OCI-LY1 (cell line): ENCODE results near the gene AOAH.

Experiments used
- EZH2 ChIP-seq: fragments of 200-600 bp; sonication (generic), shearing (Covaris generic); IDR thresholded peaks from 2 replicates; pipeline ENCODE4 v1.8.0; 2017; ENCODE audit warnings: borderline replicate concordance, mixed run types, mild to moderate bottlenecking, antibody characterized with exemption, low read length, moderate library complexity, mixed read lengths
- TF ChIP-seq, protein P1 (sequence below): fragments of 200-600 bp; sonication (generic), shearing (Covaris generic); IDR thresholded peaks from 2 replicates; pipeline ENCODE4 v1.5.1; 2017; ENCODE audit warnings: mild to moderate bottlenecking, antibody characterized with exemption, low read length, moderate library complexity, mixed read lengths

DNA sequence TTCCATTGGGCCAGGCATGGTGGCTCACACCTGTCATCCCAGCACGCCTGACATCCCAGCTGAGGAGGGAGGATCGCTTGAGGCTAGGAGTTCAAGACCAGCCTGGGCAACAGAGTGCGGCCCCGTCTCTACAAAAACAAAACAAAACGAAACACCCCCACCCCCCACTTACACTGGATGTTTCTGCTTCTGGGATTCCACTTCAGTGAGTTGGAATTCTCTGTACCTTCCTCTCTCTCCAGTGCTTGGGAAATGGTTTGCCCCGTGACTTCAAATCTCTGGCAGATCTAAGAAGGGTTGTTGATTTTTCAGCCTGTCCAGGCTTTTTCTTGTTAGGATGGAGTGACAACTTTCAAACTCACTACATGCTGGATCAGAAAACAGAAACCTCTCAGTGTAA, 227.7 kb downstream of the AOAH start:
- TF ChIP-seq, protein P1, sequence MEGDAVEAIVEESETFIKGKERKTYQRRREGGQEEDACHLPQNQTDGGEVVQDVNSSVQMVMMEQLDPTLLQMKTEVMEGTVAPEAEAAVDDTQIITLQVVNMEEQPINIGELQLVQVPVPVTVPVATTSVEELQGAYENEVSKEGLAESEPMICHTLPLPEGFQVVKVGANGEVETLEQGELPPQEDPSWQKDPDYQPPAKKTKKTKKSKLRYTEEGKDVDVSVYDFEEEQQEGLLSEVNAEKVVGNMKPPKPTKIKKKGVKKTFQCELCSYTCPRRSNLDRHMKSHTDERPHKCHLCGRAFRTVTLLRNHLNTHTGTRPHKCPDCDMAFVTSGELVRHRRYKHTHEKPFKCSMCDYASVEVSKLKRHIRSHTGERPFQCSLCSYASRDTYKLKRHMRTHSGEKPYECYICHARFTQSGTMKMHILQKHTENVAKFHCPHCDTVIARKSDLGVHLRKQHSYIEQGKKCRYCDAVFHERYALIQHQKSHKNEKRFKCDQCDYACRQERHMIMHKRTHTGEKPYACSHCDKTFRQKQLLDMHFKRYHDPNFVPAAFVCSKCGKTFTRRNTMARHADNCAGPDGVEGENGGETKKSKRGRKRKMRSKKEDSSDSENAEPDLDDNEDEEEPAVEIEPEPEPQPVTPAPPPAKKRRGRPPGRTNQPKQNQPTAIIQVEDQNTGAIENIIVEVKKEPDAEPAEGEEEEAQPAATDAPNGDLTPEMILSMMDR = no peak
- TF ChIP-seq EZH2 = no peak
